Testis (tissue), 2 donors: ENCODE measurements around the gene ERBB2.

Source experiments
- CTCF ChIP-seq, 3 experiments: fragments of 450-650 bp in 2 of 3; fragments of 200-600 bp in 1 of 3; sonication (generic) in 1 of 3; IDR thresholded peaks; one replicate each; pipeline ENCODE4 v1.5.1; 2016 to 2019; ENCODE audit warnings: antibody characterized with exemption in 3 of 3, mild to moderate bottlenecking in 2 of 3, moderate library complexity in 1 of 3
- POLR2A ChIP-seq: fragments of 450-650 bp; IDR thresholded peaks from one replicate; pipeline ENCODE4 v1.6.1; 2017; ENCODE audit warnings: antibody characterized with exemption, mild to moderate bottlenecking, moderate library complexity

- no peak for TF ChIP-seq CTCF (IDR thresholded peaks at IDR 0.05)
- TF ChIP-seq POLR2A, result no peak
Observed at GRCh38 chr17:39677072-39677471, 22.8 kb upstream of the ERBB2 start.
